GM21367 (cell line): Measurements from ENCODE around the gene TM9SF3.
"Not testable (repeated sequence)": the region's sequence is repeated elsewhere in the genome, so short reads cannot be mapped to it uniquely, and the experiment has no call there.

ENCODE experiments used
- ATAC-seq: cut with Tn5 transposase; IDR thresholded peaks from one replicate; pipeline ENCODE4 v1.9.1; 2021; ENCODE audit not compliant: unreplicated experiment

The TM9SF3 gene

DNA sequence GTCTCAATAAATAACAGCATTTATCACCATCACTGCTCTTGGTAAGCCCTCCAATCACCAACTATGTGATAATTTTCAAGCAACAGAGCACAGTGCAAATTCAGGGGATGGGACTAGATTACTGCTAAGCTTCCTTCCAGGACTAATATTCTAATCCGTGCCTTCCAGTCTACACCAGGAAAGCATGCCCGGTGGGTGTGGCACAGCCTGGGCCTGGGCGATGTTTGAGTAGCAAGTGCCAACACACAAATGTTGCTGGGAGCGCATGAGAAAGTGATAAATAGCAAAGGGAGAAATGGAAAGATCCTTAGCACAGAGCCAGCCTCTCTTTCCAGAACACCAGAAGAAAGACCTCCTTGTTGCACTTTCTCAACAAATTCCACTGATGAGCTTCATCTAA lies 13.5 kb upstream of the TM9SF3 start:
- no peak for ATAC-seq

DNA sequence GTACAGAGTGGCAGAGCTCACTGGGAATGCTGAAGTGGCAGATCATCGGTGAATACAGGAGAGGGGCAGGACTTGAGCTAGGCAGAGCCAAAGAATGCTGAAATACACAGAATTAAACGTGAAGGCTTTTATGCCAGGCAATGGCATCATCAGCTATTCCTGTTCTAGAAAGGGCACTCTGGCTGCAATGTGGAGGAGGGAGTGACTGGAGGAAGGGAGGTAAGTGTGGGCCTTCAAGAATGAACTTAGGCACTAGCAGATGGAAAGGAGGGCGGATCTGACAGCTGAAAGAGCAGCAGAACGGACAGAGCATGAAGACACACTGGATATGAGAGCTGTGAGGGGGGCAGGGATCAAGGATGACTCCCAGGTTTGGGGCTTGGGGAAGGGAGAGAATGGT lies 12.0 kb upstream of the TM9SF3 start:
- ATAC-seq = no peak

DNA sequence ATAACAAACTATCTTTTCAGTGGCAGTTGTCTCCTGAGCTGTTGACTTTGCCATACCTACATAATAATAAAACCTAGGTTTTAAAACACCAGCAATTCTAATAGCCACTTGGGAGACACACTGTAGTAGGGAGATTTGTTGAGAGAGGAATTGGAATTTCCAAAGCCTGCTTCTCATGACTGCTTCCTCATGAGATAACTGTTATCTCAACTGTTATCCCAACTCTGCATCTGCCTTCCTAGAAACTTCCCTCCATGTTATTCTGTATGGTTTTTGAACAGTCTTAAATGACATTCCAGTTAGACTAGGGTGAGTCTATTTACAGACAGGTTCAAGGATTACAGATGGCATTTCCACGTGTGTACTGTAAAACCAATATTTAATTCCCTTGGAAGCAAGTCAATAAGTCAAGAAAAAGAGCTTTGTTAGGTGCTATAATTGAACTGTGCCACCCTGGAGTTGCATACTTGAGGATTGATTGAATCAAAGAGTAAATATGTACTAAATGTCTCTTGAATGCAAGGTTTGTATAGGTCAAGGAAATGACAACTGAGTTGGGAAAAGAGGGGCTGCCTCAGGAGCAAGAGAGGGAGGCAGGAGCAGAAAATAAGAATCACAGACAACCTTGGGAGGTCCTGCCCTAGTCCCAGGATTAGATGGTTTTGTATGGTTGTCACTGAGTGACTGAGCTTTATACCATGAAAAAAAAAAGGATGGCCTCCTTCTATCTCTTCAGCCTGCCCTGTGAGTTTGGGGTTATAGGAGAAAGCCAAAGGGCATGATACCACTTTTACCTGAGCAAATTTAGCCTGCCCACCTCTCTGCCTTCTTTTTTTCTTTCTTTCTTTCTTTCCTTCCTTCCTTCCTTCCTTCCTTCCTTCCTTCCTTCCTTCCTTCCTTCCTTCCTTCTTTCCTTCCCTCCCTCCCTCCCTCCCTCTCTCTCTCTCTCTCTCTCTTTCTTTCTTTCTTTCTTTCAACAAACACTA lies 9.9 kb upstream of the TM9SF3 start:
- ATAC-seq = no peak

DNA sequence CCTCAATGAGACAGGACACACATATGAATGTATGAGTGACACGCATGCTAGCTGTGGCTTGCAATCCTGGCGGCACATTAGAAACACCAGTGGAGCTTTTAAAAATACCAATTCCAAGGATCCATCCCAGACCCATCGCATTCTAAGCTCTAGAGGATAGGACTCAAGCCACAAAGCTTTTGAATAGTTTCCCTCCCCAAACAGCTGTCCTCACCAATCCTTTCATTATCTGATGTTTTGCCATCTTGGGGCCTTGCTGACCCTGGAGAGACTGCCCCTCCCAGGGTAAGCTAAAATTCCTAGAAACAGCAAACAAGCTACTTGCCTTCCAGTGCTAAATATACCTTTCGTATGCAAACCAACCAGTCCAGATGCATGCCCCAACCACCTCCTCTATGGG lies 8.9 kb upstream of the TM9SF3 start:
- no peak for ATAC-seq

DNA sequence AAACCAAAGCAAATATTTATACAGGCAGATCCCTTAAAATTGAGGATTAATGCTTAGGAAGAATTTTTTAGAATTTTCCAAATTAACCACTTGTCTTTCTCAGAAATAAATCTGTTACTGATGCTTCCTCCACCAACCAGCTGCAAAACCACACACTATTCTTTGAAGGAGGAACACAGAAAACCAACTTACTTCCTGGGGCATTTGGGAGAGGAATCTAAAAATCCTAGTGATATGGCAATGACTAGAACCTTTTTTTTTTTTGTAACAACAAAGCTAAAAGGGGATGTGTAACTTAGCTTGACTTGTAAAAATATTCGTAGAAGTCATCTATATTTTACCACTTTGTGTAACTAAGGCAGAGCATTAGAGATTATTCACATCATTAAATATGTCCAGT lies 5.1 kb upstream of the TM9SF3 start:
- ATAC-seq = no peak

DNA sequence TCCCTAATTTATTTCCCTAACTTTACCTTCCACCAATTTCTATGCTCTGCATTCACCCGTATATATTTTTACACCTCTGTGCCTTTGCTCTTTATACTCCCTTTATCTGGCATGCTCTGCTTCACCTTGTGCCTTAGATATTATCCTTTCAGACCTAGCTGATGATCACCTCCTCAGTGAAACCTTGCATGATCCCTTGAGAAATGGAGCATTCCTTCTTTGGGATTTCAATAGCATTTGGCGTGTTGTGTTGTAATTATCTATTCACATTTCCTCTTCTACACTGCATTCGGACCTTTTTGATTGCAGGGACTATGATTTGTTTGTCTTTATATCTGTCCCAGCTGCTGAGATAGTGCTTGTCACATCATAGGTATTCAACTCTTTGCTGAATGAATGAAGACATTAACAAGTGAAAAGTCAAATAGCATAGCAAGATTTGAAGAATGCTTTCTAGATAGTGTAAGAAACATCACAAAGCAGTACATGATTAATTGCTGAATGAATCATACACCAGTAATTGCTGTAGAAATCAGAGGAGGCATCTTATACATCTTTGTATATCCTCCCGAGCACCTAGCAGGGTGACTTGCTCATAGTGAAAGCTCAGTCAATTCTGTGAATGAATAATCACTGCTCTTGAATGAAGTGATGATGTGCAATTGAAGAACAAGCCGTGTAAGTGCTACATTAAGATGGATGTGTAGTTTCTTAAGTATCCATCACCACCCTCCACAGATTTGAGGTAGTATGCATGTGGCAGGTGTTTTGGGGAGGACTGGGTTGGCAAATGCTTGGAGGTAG lies 2.0 kb upstream of the TM9SF3 start:
- ATAC-seq = no peak

DNA sequence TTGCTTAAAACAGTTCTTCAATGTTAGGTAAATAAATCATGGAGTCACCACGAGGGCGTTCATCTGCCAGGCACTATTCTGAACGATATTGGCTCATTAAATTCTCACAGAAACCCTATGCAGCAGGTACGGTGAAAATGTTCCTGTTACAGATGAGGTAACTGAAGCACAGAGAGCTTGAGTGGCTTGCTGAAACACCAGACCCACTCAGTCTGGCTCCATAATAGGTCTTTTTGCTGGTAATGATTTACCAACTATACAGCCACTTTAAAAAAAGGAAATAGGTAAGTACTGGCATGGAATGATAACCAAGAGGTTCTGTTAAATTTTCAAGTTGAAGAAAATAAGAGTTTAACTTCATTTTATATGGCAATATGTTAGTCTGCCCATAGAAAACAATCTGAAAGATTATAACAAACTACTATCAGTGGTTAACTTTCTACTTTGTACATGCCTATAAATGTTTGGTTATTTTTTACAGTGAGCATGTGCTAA lies 1.3 kb upstream of the TM9SF3 start:
- ATAC-seq = no peak

DNA sequence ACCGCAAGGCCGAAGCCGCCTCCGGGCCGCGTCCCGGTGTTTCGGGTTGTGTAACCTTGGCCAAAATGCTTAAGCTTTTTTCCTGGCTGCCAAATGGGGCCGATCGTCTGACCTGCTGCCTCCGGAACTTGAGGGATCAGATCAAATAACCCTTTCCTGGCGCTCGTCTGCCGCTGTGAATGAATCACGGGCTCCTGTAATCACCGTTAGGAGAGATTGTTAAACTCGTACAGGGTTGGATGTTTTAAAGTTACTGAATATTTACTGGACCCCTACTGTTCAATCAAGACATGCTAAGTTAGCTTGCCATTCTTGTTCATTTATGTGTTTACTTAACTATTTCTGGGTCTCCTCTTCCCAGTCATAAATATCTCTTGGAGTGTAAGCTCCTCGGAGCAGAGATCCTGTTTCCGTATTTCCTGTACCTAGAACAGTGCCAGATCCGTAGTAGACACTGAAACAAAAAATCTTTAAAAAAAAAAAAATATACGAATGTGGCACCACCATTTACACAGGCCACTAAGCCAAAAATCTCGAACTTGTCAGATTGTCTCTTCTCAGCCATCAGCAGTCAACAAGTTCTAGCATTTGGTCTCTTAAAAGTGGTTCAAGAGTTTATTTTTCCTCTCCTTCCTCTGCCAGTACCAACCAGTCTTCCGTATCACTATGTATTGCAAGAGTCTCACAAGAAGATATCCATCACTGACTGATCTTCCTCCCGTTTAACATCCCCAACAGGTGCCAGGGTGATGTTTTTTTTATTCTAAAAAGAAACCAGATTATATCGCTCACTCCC lies 650 bp upstream of the TM9SF3 start:
- no peak for ATAC-seq

DNA sequence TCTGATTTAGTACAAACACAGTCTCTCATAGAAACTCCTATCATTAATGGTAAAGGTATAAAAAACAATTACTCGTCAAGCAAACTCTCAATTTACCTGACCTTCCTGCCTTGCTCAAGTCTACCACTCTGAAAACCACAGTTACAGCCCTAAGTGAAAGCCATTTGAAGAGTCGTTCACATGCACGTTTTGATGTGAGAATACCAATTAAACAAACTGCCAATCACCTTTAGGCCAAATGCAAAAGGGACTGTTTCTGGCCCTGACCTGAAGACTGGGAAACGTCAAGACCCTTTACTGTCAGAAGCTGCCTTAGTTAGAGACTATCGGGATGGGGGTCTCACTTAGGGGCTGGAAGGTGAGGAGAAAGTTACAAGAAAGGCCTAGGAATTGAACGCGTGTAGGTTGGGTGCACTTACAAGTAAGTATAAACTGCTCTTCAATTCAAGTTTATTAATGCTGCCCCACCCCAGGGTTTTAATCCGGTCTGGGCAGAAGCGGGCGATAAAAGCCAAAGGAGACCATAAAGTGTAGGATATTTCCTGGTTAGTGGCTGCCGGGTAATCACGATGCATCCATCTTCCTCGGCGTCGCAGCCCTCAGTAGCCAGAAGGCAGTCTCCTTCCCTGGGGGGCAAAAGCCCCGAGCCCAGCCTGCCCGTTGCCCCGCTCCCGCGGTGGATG lies 935 bp downstream of the TM9SF3 start:
- no peak for ATAC-seq

DNA sequence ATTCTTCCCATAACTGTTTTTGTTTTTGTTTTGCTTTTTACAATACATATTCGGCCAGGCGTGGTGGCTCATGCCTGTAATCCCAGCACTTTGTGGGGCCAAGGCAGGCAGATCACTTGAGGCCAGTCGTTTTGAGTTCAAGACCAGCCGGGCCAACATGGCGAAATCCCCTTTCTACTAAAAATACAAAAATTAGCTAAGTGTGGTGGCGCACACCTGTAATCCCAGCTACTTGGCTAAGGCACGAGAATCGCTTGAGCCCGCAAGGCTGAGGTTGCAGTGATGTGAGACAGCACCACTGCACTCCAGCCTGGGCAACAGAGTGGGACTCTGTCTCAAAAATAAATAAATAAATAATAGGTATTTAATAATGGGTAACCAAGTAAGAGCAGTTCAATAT lies 2.3 kb downstream of the TM9SF3 start:
- no peak for ATAC-seq

DNA sequence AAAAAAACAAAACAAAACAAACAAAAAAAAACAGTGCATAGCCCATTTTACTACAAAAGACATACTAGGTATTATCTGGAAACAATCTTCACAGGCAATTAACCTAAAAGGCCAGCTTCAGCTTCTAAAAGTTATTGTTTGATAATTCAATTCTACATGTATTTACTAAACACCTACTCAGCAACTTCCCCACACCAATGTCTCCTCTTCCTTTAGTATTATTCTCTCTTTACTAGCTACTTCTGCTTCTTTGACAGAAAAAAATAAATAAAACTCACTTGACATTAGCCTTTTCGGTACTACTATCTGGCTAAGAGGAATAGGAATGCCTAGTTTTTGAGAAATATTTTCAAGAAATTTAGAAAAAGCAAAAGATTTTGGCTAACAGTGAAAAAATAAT lies 2.8 kb downstream of the TM9SF3 start:
- ATAC-seq = no peak

DNA sequence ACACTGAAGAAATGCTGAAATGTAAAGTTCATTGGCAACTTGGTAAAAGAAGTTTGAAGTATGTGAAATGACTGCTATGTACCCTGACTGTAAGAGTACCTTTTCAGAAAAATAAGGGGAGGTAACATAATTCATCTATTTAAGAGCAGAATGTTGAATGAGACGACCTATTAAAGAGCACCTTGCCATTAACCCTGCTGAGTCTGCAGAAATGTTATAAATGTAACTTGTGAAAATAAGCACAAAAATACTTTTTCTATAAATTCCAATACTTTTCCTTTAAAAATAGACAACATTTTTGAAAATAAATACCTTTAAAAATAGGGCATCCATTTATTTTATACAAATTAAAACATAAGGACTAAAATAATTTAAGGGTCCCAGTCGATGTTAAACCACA lies 7.7 kb downstream of the TM9SF3 start:
- ATAC-seq = no peak

DNA sequence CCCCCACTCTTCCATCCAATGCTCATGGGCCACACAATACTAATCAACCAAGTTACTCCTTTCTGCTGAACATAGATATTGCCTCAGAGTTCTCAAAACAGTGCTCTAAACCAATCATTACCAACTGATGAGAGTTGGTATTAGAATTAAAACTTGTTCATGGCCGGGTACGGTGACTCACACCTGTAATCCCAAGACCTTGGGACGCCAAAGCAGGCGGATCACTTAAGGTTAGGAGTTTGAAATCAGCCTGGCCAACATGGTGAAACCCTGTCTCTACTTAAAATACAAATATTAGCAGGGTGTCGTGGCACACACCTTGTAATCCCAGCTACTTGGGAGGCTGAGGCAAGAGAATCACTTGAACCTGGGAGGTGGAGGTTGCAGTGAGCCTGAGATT lies 8.2 kb downstream of the TM9SF3 start:
- no peak for ATAC-seq

DNA sequence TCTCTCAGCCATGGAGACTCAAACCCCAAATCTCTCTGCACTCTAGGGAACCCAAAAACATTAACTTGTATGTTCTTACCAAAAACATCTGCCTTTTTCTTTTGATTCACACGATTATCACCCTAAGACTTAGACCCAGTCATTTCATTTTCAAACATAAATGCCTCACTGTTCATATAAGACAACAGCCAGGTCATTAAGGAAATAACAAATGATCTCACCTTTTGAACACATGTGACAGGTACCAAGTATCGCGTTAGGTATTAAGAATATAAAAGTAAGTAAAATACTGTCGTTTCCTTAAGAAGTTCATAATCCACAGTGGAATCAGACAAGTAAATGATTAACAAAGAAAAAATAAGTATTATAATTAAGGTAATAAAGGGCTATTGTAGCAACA lies 8.8 kb downstream of the TM9SF3 start:
- no peak for ATAC-seq

DNA sequence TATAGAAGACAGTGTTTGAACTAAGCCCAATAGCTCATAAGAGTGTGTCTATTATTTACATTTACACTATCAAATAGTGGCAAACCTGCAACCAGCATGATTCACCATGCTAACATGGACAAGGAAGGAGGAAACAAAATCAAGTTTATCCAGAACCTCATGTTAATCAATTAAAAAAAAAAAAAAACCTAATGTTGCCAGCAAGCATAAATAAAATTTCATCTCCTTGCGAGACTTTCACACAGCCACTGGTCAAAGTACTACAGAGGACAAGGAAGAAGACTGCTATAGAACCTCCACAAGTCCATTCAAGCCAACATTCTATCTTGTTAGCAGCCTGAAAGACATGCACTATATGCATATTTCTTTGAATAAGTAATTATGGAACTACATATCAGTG lies 9.7 kb downstream of the TM9SF3 start:
- ATAC-seq = no peak

DNA sequence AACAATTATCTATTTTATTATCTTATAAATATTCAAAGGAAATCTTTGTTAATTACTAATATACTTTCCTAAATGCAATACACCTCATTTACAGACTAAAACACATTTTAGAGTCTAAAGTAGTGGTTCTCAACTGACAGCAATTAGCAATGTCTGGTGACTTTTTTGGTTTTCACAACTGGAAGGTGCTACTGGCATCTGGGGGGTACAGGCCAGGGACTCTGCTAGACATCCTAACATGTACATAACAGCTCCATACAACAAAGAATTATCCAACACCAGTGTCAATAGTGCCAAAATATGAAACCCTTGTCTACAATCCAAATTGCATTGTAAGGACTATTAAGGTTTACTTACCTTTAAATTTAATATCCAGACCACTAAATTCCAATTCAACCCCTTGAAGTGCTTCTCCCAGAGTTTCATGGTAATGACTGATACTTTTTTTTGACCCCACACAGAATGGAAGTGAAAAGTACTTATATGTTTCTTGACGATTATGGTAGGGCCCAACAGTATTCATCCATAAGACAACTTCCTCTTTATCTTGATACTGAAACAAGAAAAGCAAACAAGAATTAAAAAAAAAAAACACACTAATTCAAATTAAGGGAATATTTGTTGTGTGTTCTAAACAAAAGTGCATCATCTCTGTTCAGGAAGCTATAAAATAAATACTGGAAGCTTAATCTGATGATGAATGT lies 10.4 kb downstream of the TM9SF3 start:
- no peak for ATAC-seq

DNA sequence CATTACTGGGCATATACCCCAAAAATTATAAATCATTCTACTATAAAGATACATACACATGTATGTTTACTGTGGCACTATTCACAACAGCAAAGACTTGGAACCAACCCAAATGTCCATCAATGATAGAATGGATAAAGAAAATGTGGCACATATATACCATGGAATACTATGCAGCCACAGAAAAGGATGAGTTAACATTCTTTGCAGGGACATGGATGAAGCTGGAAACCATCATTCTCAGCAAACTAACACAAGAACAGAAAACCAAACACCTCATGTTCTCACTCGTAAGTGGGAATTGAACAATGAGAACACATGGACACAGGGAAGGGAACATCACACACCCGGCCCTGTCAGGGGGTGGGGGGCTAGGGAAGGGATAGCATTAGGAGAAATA lies 12.2 kb downstream of the TM9SF3 start:
- not testable (repeated sequence) for ATAC-seq

DNA sequence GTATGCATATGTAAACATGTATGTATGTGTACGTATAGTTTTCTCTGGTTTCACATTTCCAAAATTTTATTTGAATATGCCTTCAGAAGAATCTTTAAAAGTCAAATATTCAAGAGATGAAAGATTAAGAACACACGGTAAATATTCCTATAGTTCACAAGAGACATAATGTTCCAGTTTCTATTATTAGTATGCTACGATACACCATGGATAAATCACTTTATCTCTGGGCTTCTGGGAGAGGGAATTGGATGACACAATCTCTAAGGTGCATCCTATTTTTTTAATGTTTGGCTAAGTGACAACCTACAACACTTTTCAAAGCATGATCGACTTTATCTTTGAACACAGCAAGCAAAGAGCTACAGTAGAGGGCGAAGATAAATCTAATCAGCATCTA lies 13.8 kb downstream of the TM9SF3 start:
- no peak for ATAC-seq

DNA sequence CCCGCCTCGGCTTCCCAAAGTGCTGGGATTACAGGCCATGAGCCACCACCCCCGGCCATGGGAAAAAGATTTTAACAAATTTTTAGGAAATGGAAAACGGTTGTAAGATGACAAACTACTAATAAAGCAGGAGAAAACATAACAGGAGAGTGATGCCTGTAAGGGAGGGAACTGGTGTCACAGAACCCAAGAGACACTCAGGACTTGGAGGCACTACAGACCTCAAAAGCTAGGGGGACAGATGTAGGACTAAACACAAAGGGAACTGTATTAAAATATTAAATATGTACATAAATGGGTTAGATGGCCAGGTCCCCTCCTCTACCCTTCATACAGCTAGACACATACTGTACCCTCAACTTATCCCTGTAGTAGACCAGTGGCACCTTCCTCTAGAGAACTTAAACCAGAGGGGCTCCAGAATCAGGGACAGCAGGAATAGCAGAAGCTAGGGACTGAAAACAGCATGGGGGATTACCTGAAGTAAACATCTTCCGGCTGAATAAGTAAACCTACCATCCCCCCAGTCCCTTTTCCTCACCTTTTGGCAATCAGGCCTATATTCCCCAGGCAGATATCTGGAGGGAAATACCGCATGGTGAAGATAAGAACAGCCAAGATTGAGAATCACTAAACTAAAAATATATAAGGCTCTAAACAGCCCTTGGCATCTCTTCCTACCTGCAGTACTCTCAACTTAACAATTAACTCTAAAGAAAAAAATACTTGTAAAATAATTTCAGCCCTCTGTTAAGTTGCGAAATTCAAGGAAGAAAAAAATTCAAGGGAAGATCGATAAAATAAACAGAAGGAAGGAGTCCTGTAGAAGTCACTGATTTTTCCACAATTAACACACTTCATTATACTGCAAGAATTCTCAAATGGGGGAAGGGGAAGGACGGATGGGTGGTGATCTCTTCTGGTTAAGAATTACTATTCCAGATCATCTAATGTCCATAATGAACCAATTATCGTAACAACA lies 15.5 kb downstream of the TM9SF3 start:
- ATAC-seq = no peak
